SK-N-SH (cell line): Measurements from ENCODE around the gene TUBB1. TPM values are rescaled to one million over a fixed set of nuclear protein-coding genes. Genes with fewer than 3 reads are reported as not detected.
A peak's percentile ranks its signal among the peaks of the same experiment; 100 is the strongest.

Source experiments
- CTCF ChIA-PET: fragments of 300-600, 350-600 bp; formaldehyde crosslinking; extraction: SDS; loops from one replicate; lab custom pipeline; 2021; lab: Yijun Ruan, JAX
- POLR2A ChIA-PET: fragments of 350-600 bp; sonication (Branson Sonifier 250); formaldehyde crosslinking; extraction: SDS; loops from one replicate; lab custom pipeline; 2020; ENCODE audit warnings: antibody characterized with exemption, inconsistent platforms; lab: Yijun Ruan, JAX
- DNase-seq: peaks from one replicate; pipeline ENCODE4 v3.0.0; 2012
- H2AFZ ChIP-seq: fragments of 200-600 bp; sonication (generic); 2 replicates; pipeline ENCODE4 v1.8.1; 2016; ENCODE audit warnings: antibody characterized with exemption, mild to moderate bottlenecking, low read depth
- H3F3A ChIP-seq: fragments of 200-600 bp; sonication (generic); replicated peaks from 2 replicates; pipeline ENCODE3; 2016; ENCODE audit warnings: antibody characterized with exemption, mild to moderate bottlenecking; ENCODE audit not compliant: insufficient read depth
- H3K27ac ChIP-seq, 2 experiments: fragments of 200-500 bp in 1 of 2; fragments of 200-600 bp in 1 of 2; sonication (Bioruptor generic) in 1 of 2; sonication (generic), shearing (Covaris generic) in 1 of 2; 2 replicates each; pipeline versions ENCODE4 v1.5.1 to v1.6.1; 2014 to 2016; ENCODE audit warnings: low read depth in 2 of 2, inconsistent platforms in 1 of 2, low read length in 1 of 2, mild to moderate bottlenecking in 1 of 2, mixed read lengths in 1 of 2
- H3K27me3 ChIP-seq: fragments of 200-600 bp; sonication (generic), shearing (Covaris generic); 2 replicates; pipeline ENCODE4 v1.6.1; 2016; ENCODE audit warnings: mixed run types; ENCODE audit not compliant: insufficient read depth
- H3K36me3 ChIP-seq, 2 experiments: fragments of 200-500 bp in 1 of 2; fragments of 200-600 bp in 1 of 2; sonication (Bioruptor generic) in 1 of 2; sonication (generic) in 1 of 2; replicated peaks in 1 of 2; 2 replicates each; pipeline versions ENCODE3 to v1.5.1; 2014 to 2016; ENCODE audit warnings: low read length in 1 of 2, mild to moderate bottlenecking in 1 of 2; ENCODE audit not compliant: insufficient read depth in 2 of 2, control insufficient read depth in 1 of 2
- H3K4me1 ChIP-seq, 2 experiments: fragments of 200-500 bp in 1 of 2; fragments of 200-600 bp in 1 of 2; sonication (Bioruptor generic) in 1 of 2; sonication (generic), shearing (Covaris generic) in 1 of 2; 2 replicates each; pipeline versions ENCODE4 v1.5.1 to v1.6.1; 2014 to 2016; ENCODE audit warnings: low read depth in 1 of 2, low read length in 1 of 2, mixed run types in 1 of 2; ENCODE audit not compliant: insufficient read depth in 2 of 2, control insufficient read depth in 1 of 2
- H3K4me2 ChIP-seq: fragments of 200-600 bp; sonication (generic), shearing (Covaris generic); 2 replicates; pipeline ENCODE4 v1.6.1; 2017; ENCODE audit warnings: mixed run types
- H3K4me3 ChIP-seq, 2 experiments: fragments of 200-500 bp in 1 of 2; fragments of 200-600 bp in 1 of 2; sonication (Bioruptor generic) in 1 of 2; sonication (generic), shearing (Covaris generic) in 1 of 2; 2 replicates each; pipeline versions ENCODE4 v1.5.1 to v1.8.1; 2014 to 2016; ENCODE audit warnings: low read depth in 2 of 2, inconsistent platforms in 1 of 2, low read length in 1 of 2, mild to moderate bottlenecking in 1 of 2, mixed read lengths in 1 of 2, moderate library complexity in 1 of 2
- H3K79me2 ChIP-seq: fragments of 200-600 bp; sonication (generic); 2 replicates; pipeline ENCODE4 v1.8.1; 2017; ENCODE audit warnings: mild to moderate bottlenecking; ENCODE audit not compliant: insufficient read depth
- H3K9ac ChIP-seq: fragments of 200-600 bp; sonication (generic); 2 replicates; pipeline ENCODE4 v1.6.1; 2017; ENCODE audit warnings: mixed run types
- H3K9me2 ChIP-seq: fragments of 200-600 bp; sonication (generic); 2 replicates; pipeline ENCODE4 v1.6.1; 2017; ENCODE audit warnings: mixed run types
- H3K9me3 ChIP-seq: fragments of 200-600 bp; sonication (generic); 2 replicates; pipeline ENCODE4 v1.6.1; 2017; ENCODE audit warnings: mixed run types, mild to moderate bottlenecking, moderate library complexity
- H4K20me1 ChIP-seq: fragments of 200-600 bp; sonication (generic); 2 replicates; pipeline ENCODE4 v1.6.1; 2017; ENCODE audit warnings: mild to moderate bottlenecking, mixed run types; ENCODE audit not compliant: insufficient read depth
- ELF1 ChIP-seq: IDR thresholded peaks from 2 replicates; pipeline ENCODE4 v1.4.0; 2012
- FOXJ3 ChIP-seq: sonication (generic); formaldehyde crosslinking; IDR thresholded peaks from 2 replicates; pipeline ENCODE4 v1.5.1; 2020; ENCODE audit warnings: mild to moderate bottlenecking, missing genetic modification reagents
- GABPA ChIP-seq: IDR thresholded peaks from 2 replicates; pipeline ENCODE4 v1.4.0; 2012; ENCODE audit warnings: low read depth, mild to moderate bottlenecking
- GATA2 ChIP-seq: sonication (generic); formaldehyde crosslinking; IDR thresholded peaks from 2 replicates; pipeline ENCODE4 v1.5.0; 2020; ENCODE audit warnings: mild to moderate bottlenecking, missing genetic modification reagents
- JUND ChIP-seq: IDR thresholded peaks from 2 replicates; pipeline ENCODE4 v1.4.0; 2012
- MAX ChIP-seq: IDR thresholded peaks from 2 replicates; pipeline ENCODE4 v1.4.0; 2012; ENCODE audit warnings: low read depth
- MXI1 ChIP-seq: IDR thresholded peaks from 2 replicates; pipeline ENCODE4 v1.6.1; 2012; ENCODE audit warnings: mild to moderate bottlenecking, low read depth, low read length, improper control_type of control experiment
- NFIC ChIP-seq: IDR thresholded peaks from 2 replicates; pipeline ENCODE4 v1.4.0; 2012; ENCODE audit warnings: borderline replicate concordance
- NRF1 ChIP-seq: IDR thresholded peaks from 2 replicates; pipeline ENCODE4 v1.6.1; 2012; ENCODE audit warnings: low read depth, mild to moderate bottlenecking, low read length
- POLR2AphosphoS5 ChIP-seq: IDR thresholded peaks from 2 replicates; pipeline ENCODE4 v1.6.1; 2012; ENCODE audit warnings: low read depth, low read length
- RFX5 ChIP-seq: IDR thresholded peaks from 2 replicates; pipeline ENCODE4 v1.6.1; 2012; ENCODE audit warnings: mild to moderate bottlenecking, improper control_type of control experiment, low read length
- RXRA ChIP-seq: IDR thresholded peaks from 2 replicates; pipeline ENCODE4 v1.4.0; 2012; ENCODE audit warnings: low read depth, mild to moderate bottlenecking, borderline replicate concordance
- SMC3 ChIP-seq: IDR thresholded peaks from 2 replicates; pipeline ENCODE4 v1.6.1; 2012; ENCODE audit warnings: low read depth, low read length, improper control_type of control experiment
- TAF1 ChIP-seq: IDR thresholded peaks from 2 replicates; pipeline ENCODE4 v1.6.1; 2012; ENCODE audit warnings: low read depth, mild to moderate bottlenecking, low read length, moderate library complexity, borderline replicate concordance
- TCF12 ChIP-seq: IDR thresholded peaks from 2 replicates; pipeline ENCODE4 v1.4.0; 2012
- TEAD4 ChIP-seq: IDR thresholded peaks from 2 replicates; pipeline ENCODE4 v1.4.0; 2012; ENCODE audit warnings: mild to moderate bottlenecking, borderline replicate concordance; ENCODE audit not compliant: insufficient read depth
- YY1 ChIP-seq: IDR thresholded peaks from 2 replicates; pipeline ENCODE4 v1.4.0; 2012; ENCODE audit warnings: low read depth, mild to moderate bottlenecking
- WGBS: methylation state at CpG from one replicate; pipeline ENCODE4 v1.1.6; 2017; ENCODE audit warnings: low lambda C conversion rate; 5-methylcytosine and 5-hydroxymethylcytosine counted together
- polyA plus RNA-seq, 3 experiments: library from polyadenylated mRNA; depleted of rRNA; stranded (reverse); fragments of >200 nt; gene quantifications; 2 replicates each; pipeline ENCODE4 v1.2.3, GENCODE V29; 2012

The TUBB1 gene
- polyA plus RNA-seq, 1 of the 3 experiments (the other 2 are of a cell fraction) = not detected

DNA sequence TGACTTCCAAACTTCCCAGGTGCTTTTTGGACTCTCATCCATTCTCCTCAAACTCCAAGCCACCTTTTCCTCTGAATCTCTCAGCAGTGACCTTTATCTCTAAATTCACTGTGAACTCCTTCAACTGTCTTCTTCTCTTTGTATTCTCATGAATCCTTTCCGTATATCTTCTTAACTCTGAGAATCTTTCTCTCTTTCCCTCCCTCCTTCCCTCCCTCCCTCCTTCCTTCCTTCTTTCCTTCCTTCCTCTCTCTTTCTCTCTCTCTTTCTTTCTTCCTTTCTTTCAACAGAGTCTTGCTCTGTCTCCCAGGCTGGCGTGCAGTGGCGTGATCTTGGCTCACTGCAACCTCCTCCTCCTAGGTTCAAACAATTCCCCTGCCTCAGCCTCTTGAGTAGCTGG lies 27.6 kb downstream of the TUBB1 start:
- peaks cover 7% of the 10 kb centered on the region for H3K79me2 ChIP-seq
- H3K4me3 ChIP-seq = no peak overlapping the region
- no peaks in the 10 kb centered on the region for H3K27me3 ChIP-seq
- TF ChIP-seq NRF1 (no peak), MAX (no peak), TCF12 (no peak), GATA2 (no peak), RFX5 (no peak), MXI1 (no peak)
- no peak for DNase-seq
- H3K27ac ChIP-seq = no peak overlapping the region
- POLR2A ChIA-PET = no interaction called here
- no peak overlapping the region for H3K4me2 ChIP-seq
- no peaks in the 10 kb centered on the region for H3K36me3 ChIP-seq
- H3K4me1 ChIP-seq = peaks cover 0 to 8% of the 10 kb centered on the region in 2 experiments; a peak in 2 of 4 replicates
- WGBS = 83% methylated on average over 3 of the region's 3 CpGs
- H3K9me3 ChIP-seq = no peaks in the 10 kb centered on the region
- H3K9ac ChIP-seq = no peak overlapping the region
- H3F3A ChIP-seq = no peaks in the 10 kb centered on the region
- H4K20me1 ChIP-seq = no peaks in the 10 kb centered on the region
- no peaks in the 10 kb centered on the region for H3K9me2 ChIP-seq
- no peak overlapping the region for H2AFZ ChIP-seq
- CTCF ChIA-PET = no interaction called here

- Histone ChIP-seq H3K9ac (no peak overlapping the region), H3K79me2 (no peaks in the 10 kb centered on the region), H3K9me3 (no peaks in the 10 kb centered on the region), H2AFZ (no peak overlapping the region), H3F3A (no peaks in the 10 kb centered on the region), H4K20me1 (no peaks in the 10 kb centered on the region), H3K27ac (no peak overlapping the region), H3K4me2 (peak overlapping the region; percentile 15), H3K27me3 (no peaks in the 10 kb centered on the region), H3K9me2 (no peaks in the 10 kb centered on the region), H3K36me3 (no peaks in the 10 kb centered on the region), H3K4me1 (peaks cover 0 to 5% of the 10 kb centered on the region in 2 experiments; a peak in 1 of 4 replicates), H3K4me3 (no peak overlapping the region; a peak in 1 of 4 replicates)
- TF ChIP-seq YY1 = no peak
- TF ChIP-seq POLR2AphosphoS5 = no peak
- TF ChIP-seq NFIC = no peak
- no peak for TF ChIP-seq TAF1
- no peak for TF ChIP-seq GABPA
- no peak for TF ChIP-seq FOXJ3 (CRISPR knock-in tag)
- no peak for TF ChIP-seq SMC3
- no peak for TF ChIP-seq ELF1
- no peak for TF ChIP-seq JUND
- no peak for TF ChIP-seq TEAD4
- TF ChIP-seq RXRA = no peak
- no peak for DNase-seq
- POLR2A ChIA-PET = no interaction called here
- 74% methylated on average over 5 of the region's 5 CpGs for WGBS
- CTCF ChIA-PET = no interaction called here
These were observed 28.9 kb downstream of the TUBB1 start for GRCh38 chr20:59047938-59048680.
